Heart left ventricle (tissue), 13 donors: ENCODE results near the gene FMO4.

Experiments
- POLR2A ChIP-seq, 2 donors: fragments of 450-650 bp; IDR thresholded peaks; one replicate each; pipeline ENCODE4 v1.6.1; 2017; ENCODE audit warnings: antibody characterized with exemption in 2 of 2, mild to moderate bottlenecking in 2 of 2, moderate library complexity in 2 of 2
- TF ChIP-seq, protein P1 (sequence below), 12 donors: fragments of 200-600 bp; sonication (generic) in 4 of 12; IDR thresholded peaks; one replicate each; pipeline versions ENCODE4 v1.5.0 to v1.8.0; 2018 to 2022; ENCODE audit warnings: antibody characterized with exemption in 12 of 12, mild to moderate bottlenecking in 5 of 12
- donor health status: ischemic (EF 13 %, LVEDD 7.1; RV severe dilation, severe dysfunction).
- donor health status: DM: no; HTN: yes; CAD: no.
- donor health status: DM: no; HTN: no; CAD: no.
- donor health status: ischemic (EF 25% LVEDD 6.9; RV normal size, moderate dysfunction).
- donor health status: ischemic (EF 25% LVEDD 5.7; RV mildly dilated, moderate dysfunction).
- donor health status: ischemic (EF 35%, LVEDD 5.7; RV mildly dilated, moderate dysfunction).
- donor health status: nonischemic (EF 11% LVEDD 7.7; RV severe dilation, severe dysfunction).
- donor health status: DM: yes; HTN: yes; CAD: no.
- donor health status: PGD.
- donor health status: ischemic (EF 29% LVEDD 5.4; RV normal size, mild dysfunction).
- donor health status: nonischemic (EF 23%, LVEDD 6.1; RV moderate dilation, normal function).

DNA sequence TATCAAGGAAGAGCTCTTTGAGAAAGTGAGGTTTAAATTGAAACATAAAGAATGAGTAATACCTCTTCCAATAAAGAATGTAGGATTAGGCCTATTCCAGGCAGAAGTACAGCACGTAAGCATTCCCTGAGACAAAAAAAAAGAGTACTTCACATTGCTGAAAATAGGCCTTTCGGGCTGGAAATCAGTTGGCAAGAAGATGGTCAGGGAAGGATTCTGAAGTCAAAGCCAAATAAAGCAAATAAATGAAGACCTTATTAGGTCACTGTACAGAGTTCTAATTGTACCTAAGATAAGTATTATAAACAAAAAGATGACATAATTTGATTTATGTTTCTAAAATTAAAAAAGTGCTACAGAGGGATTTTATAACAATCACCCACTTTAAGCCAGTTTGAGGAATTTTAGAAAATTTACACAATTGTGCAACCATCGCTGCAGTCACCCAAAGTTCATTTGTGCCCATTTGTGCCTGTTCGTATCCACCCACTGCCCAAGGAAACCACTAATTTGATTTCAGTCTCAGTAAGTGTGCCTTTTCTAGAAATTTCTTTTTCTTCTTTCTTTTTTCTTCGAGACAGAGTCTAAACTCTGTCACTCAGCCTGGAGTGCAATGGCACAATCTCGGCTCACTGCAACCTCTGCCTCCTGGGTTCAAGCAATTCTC is 58.6 kb downstream of the FMO4 start:
- TF ChIP-seq, protein P1, sequence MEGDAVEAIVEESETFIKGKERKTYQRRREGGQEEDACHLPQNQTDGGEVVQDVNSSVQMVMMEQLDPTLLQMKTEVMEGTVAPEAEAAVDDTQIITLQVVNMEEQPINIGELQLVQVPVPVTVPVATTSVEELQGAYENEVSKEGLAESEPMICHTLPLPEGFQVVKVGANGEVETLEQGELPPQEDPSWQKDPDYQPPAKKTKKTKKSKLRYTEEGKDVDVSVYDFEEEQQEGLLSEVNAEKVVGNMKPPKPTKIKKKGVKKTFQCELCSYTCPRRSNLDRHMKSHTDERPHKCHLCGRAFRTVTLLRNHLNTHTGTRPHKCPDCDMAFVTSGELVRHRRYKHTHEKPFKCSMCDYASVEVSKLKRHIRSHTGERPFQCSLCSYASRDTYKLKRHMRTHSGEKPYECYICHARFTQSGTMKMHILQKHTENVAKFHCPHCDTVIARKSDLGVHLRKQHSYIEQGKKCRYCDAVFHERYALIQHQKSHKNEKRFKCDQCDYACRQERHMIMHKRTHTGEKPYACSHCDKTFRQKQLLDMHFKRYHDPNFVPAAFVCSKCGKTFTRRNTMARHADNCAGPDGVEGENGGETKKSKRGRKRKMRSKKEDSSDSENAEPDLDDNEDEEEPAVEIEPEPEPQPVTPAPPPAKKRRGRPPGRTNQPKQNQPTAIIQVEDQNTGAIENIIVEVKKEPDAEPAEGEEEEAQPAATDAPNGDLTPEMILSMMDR (IDR thresholded peaks at IDR 0.05), result no peak
- no peak for TF ChIP-seq POLR2A (IDR thresholded peaks at IDR 0.05)
